DND-41 (cell line): ENCODE results near the gene KRTAP11-1.

Source experiments
- ATAC-seq: fragments of 200-7000 bp; cut with Tn5 transposase; 3 replicates; pipeline ENCODE4 v1.9.1; 2021; ENCODE audit warnings: low read depth; ENCODE audit not compliant: insufficient read depth
- DNase-seq: peaks from one replicate; pipeline ENCODE4 v3.0.0-alpha.2; 2020
- H2AFZ ChIP-seq: 2 replicates; pipeline ENCODE4 v1.6.0; 2012; ENCODE audit warnings: low read depth, low read length
- H3K27ac ChIP-seq: 2 replicates; pipeline ENCODE4 v1.5.1; 2012; ENCODE audit warnings: low read length, inconsistent platforms
- H3K27me3 ChIP-seq: fragments of 200-600 bp; sonication (generic); 2 replicates; pipeline ENCODE4 v1.6.0; 2012; ENCODE audit warnings: low read length, mild to moderate bottlenecking, inconsistent platforms; ENCODE audit not compliant: insufficient read depth, poor library complexity
- H3K36me3 ChIP-seq: 2 replicates; pipeline ENCODE4 v1.5.1; 2012; ENCODE audit warnings: low read length, inconsistent platforms; ENCODE audit not compliant: insufficient read depth
- H3K4me1 ChIP-seq: 2 replicates; pipeline ENCODE4 v1.5.1; 2012; ENCODE audit warnings: mild to moderate bottlenecking, low read length; ENCODE audit not compliant: insufficient read depth
- H3K4me2 ChIP-seq: 2 replicates; pipeline ENCODE4 v1.6.0; 2012; ENCODE audit warnings: mild to moderate bottlenecking, moderate library complexity, low read length, inconsistent platforms; ENCODE audit not compliant: insufficient read depth
- H3K4me3 ChIP-seq, 2 experiments: fragments of 200-600 bp in 1 of 2; shearing (Covaris generic) in 1 of 2; 2 replicates each; pipeline ENCODE4 v1.5.1; 2012 to 2016; ENCODE audit warnings: inconsistent platforms in 2 of 2, low read length in 2 of 2, mild to moderate bottlenecking in 2 of 2, low read depth in 1 of 2, moderate library complexity in 1 of 2
- H3K79me2 ChIP-seq: 2 replicates; pipeline ENCODE4 v1.6.0; 2012; ENCODE audit warnings: low read length, inconsistent platforms; ENCODE audit not compliant: insufficient read depth
- H3K9ac ChIP-seq: 2 replicates; pipeline ENCODE4 v1.6.0; 2012; ENCODE audit warnings: low read depth, mild to moderate bottlenecking, inconsistent platforms, low read length, moderate library complexity
- H3K9me3 ChIP-seq: 2 replicates; pipeline ENCODE4 v1.5.1; 2012; ENCODE audit warnings: low read length, moderate library complexity, mild to moderate bottlenecking, inconsistent platforms; ENCODE audit not compliant: insufficient read depth, severe bottlenecking
- H4K20me1 ChIP-seq: 2 replicates; pipeline ENCODE4 v1.6.0; 2012; ENCODE audit warnings: low read length; ENCODE audit not compliant: insufficient read depth
- EZH2 ChIP-seq: IDR thresholded peaks from 3 replicates; pipeline ENCODE4 v1.6.1; 2012; ENCODE audit warnings: borderline replicate concordance, low read depth, mild to moderate bottlenecking, moderate library complexity, low read length, inconsistent platforms; ENCODE audit not compliant: severe bottlenecking
- TF ChIP-seq, protein P1 (sequence below): IDR thresholded peaks from 2 replicates; pipeline ENCODE4 v1.5.1; 2012; ENCODE audit warnings: borderline replicate concordance, low read length, moderate library complexity, mild to moderate bottlenecking; ENCODE audit not compliant: poor library complexity, severe bottlenecking; ENCODE audit errors: extremely low read depth

Gene KRTAP11-1, protein sequence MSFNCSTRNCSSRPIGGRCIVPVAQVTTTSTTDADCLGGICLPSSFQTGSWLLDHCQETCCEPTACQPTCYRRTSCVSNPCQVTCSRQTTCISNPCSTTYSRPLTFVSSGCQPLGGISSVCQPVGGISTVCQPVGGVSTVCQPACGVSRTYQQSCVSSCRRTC

DNA sequence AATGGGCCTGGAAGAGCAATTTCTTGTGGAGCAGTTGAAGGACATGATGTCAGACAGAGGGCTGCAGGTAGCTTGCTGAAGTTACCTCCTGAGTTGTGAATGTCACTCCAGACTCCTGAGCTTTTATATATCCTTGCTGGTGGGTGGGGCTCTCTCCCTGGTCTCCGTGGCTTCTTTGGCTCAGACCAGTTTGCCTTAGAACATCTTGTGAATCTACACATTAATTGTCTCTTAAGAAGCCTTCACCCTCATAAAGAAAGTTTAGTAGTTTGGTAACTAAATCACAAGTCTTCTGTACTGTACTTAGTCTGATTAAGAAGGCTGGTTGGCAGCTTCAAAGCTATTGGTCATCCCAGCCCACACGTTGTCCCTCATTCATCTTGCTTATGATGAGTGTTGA, at the start of gene KRTAP11-1:
Gene KRTAP11-1, minus strand, starts transcription at position 101 of the 400 bp plus-strand sequence. Its CDS starts 56 bp downstream, at position 45.
- Histone ChIP-seq H3K9me3 (no peaks in the 10 kb centered on the region), H3K4me3 (no peak within 1 kb of the TSS), H3K79me2 (no peaks in the 10 kb centered on the region), H2AFZ (no peak within 1 kb of the TSS), H3K4me1 (no peaks in the 10 kb centered on the region), H3K27ac (no peak within 1 kb of the TSS), H3K36me3 (no peaks in the 10 kb centered on the region), H3K27me3 (peaks cover 5% of the 10 kb centered on the region), H4K20me1 (no peaks in the 10 kb centered on the region), H3K4me2 (no peak within 1 kb of the TSS), H3K9ac (no peak within 1 kb of the TSS)
- TF ChIP-seq EZH2: no peak
- TF ChIP-seq, protein P1, sequence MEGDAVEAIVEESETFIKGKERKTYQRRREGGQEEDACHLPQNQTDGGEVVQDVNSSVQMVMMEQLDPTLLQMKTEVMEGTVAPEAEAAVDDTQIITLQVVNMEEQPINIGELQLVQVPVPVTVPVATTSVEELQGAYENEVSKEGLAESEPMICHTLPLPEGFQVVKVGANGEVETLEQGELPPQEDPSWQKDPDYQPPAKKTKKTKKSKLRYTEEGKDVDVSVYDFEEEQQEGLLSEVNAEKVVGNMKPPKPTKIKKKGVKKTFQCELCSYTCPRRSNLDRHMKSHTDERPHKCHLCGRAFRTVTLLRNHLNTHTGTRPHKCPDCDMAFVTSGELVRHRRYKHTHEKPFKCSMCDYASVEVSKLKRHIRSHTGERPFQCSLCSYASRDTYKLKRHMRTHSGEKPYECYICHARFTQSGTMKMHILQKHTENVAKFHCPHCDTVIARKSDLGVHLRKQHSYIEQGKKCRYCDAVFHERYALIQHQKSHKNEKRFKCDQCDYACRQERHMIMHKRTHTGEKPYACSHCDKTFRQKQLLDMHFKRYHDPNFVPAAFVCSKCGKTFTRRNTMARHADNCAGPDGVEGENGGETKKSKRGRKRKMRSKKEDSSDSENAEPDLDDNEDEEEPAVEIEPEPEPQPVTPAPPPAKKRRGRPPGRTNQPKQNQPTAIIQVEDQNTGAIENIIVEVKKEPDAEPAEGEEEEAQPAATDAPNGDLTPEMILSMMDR: no peak
- ATAC-seq: no peak
- no peak for DNase-seq

DNA sequence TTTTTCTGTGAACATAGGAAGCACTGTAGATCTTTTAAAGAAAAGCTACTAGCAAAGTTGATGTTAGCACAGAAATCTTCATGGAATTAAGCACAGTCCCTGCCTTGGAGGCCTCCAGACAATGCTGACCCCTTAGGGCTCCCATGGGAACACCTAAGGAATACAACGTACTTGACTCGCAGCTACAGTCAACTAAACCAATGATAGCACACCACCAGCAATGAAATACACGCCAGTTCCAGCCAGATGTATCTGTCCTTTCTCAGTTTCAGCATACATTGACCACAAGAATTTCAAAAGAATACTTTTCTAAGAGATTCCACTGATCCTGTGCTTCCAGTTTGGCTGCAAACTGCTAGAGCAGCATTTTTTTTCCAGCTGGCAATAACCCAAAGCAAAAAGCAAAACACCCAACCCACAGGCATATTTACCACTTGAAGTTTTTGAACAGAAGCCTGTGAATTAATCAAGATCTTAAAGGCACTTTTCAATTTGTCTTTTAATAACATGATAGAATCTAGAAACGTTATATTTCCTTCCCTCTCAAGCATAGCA, 42.8 kb upstream of the KRTAP11-1 start:
- H3K27ac ChIP-seq: no peak overlapping the region
- H3K27me3 ChIP-seq: no peaks in the 10 kb centered on the region
- DNase-seq: no peak
- no peaks in the 10 kb centered on the region for H3K4me1 ChIP-seq
- H4K20me1 ChIP-seq: no peaks in the 10 kb centered on the region
- no peak for ATAC-seq
- no peaks in the 10 kb centered on the region for H3K79me2 ChIP-seq
- no peaks in the 10 kb centered on the region for H3K36me3 ChIP-seq
- no peak overlapping the region for H2AFZ ChIP-seq
- TF ChIP-seq, protein P1: no peak
- TF ChIP-seq EZH2: no peak
- H3K9me3 ChIP-seq: no peaks in the 10 kb centered on the region
- no peak overlapping the region for H3K4me2 ChIP-seq
- H3K9ac ChIP-seq: no peak overlapping the region
- no peak overlapping the region for H3K4me3 ChIP-seq

DNA sequence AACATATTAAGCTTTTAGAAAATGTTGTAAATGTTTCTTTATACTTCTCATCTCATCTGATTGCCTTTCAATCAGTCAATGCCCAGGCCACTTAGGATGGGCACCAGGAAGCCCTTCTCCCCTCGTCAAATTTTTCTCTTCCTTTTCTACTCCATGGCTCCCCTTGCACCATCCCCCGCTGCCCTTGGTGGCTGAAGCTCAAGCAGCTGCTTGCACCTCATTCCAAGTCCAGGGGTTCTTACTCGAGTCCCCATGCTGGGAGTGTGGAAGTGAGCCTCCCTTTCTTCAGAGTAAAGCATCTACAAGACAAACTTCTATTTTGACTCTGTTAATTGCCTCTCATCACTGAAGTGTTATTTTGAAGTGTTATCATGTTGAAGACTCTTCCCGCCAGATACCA, 39.7 kb upstream of the KRTAP11-1 start:
- DNase-seq (no peak), ATAC-seq (no peak)
- no peaks in the 10 kb centered on the region for H3K9me3 ChIP-seq
- no peak overlapping the region for H3K4me2 ChIP-seq
- H3K27me3 ChIP-seq: no peaks in the 10 kb centered on the region
- TF ChIP-seq EZH2: no peak
- TF ChIP-seq, protein P1: no peak
- no peak overlapping the region for H2AFZ ChIP-seq
- no peaks in the 10 kb centered on the region for H4K20me1 ChIP-seq
- H3K4me3 ChIP-seq: no peak overlapping the region
- no peaks in the 10 kb centered on the region for H3K4me1 ChIP-seq
- H3K27ac ChIP-seq: no peak overlapping the region
- no peak overlapping the region for H3K9ac ChIP-seq
- no peaks in the 10 kb centered on the region for H3K36me3 ChIP-seq
- H3K79me2 ChIP-seq: no peaks in the 10 kb centered on the region

DNA sequence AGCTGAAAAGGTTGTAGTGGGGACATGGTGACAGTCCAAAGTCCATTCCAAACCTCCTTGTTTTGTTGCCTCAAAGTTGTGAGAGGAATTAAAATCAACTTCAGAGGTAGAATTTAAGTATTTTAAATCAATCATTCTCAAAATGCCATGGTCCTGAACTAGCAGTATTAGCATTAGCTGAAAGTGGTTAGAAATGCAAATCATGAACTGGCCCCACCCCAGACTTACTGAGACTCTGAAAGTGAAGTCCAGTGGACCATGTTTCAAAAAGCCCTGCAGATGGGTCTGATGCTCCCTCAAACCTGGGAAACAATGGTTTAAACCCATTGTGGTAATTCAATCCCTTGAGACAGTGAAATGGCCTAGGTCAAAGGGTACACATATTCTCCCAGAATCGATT, 36.2 kb upstream of the KRTAP11-1 start:
- H3K4me1 ChIP-seq: no peaks in the 10 kb centered on the region
- no peaks in the 10 kb centered on the region for H3K9me3 ChIP-seq
- no peak overlapping the region for H3K4me3 ChIP-seq
- H3K27me3 ChIP-seq: no peaks in the 10 kb centered on the region
- no peak for DNase-seq
- no peak overlapping the region for H2AFZ ChIP-seq
- H3K9ac ChIP-seq: no peak overlapping the region
- no peaks in the 10 kb centered on the region for H3K79me2 ChIP-seq
- no peak overlapping the region for H3K4me2 ChIP-seq
- H3K36me3 ChIP-seq: no peaks in the 10 kb centered on the region
- TF ChIP-seq EZH2: no peak
- TF ChIP-seq, protein P1: no peak
- no peaks in the 10 kb centered on the region for H4K20me1 ChIP-seq
- no peak overlapping the region for H3K27ac ChIP-seq
- ATAC-seq: no peak
